H1 (cell line): ENCODE measurements around the gene DES. TPM values are rescaled to one million over a fixed set of nuclear protein-coding genes. Genes with fewer than 3 reads are reported as not detected.

Experiments
- CTCF ChIA-PET: fragments of 300-600 bp; sonication (Branson Sonifier 250); formaldehyde crosslinking; loops from one replicate; lab custom pipeline; 2021; ENCODE audit not compliant: partially characterized antibody; lab: Charles Lee
- POLR2A ChIA-PET: fragments of 300-600 bp; sonication (Branson Sonifier 250); formaldehyde crosslinking; loops from one replicate; lab custom pipeline; 2021; ENCODE audit warnings: inconsistent platforms; ENCODE audit not compliant: partially characterized antibody; lab: Charles Lee
- DNase-seq, 2 experiments: peaks; one replicate each; pipeline versions ENCODE4 v3.0.0 to v3.0.0-alpha.2; 2010 to 2022; ENCODE audit warnings: low spot score in 2 of 2, low read depth in 1 of 2, mixed read lengths in 1 of 2
- FAIRE-seq: peaks from 2 replicates; lab custom pipeline; 2011; peaks lifted over from hg19 to GRCh38; lab: Jason Lieb, UNC
- H2AFZ ChIP-seq: 2 replicates; pipeline ENCODE4 v1.8.1; 2012; ENCODE audit warnings: low read length, inconsistent platforms
- H2AK5ac ChIP-seq: 2 replicates; pipeline ENCODE4 v1.6.1; 2013; ENCODE audit warnings: low read depth, low read length
- H2BK120ac ChIP-seq: replicated peaks from 2 replicates; pipeline ENCODE3; 2013; ENCODE audit warnings: low read depth, low read length, inconsistent platforms
- H2BK12ac ChIP-seq: 2 replicates; pipeline ENCODE4 v1.6.1; 2013; ENCODE audit warnings: low read depth, low read length
- H2BK15ac ChIP-seq: 2 replicates; pipeline ENCODE4 v1.6.1; 2013; ENCODE audit warnings: low read length
- H2BK20ac ChIP-seq: 2 replicates; pipeline ENCODE4 v1.6.1; 2013; ENCODE audit warnings: low read length
- H2BK5ac ChIP-seq: 2 replicates; pipeline ENCODE4 v1.6.1; 2013; ENCODE audit warnings: low read depth, low read length
- H3K14ac ChIP-seq: 2 replicates; pipeline ENCODE4 v1.6.1; 2013; ENCODE audit warnings: inconsistent platforms; ENCODE audit not compliant: insufficient read length
- H3K18ac ChIP-seq: 2 replicates; pipeline ENCODE4 v1.6.1; 2013; ENCODE audit warnings: low read length; ENCODE audit errors: extremely low read depth
- H3K23ac ChIP-seq: 2 replicates; pipeline ENCODE4 v1.6.1; 2013; ENCODE audit warnings: inconsistent platforms; ENCODE audit not compliant: insufficient read length
- H3K23me2 ChIP-seq: 2 replicates; pipeline ENCODE4 v1.6.1; 2013; ENCODE audit warnings: low read depth, low read length
- H3K27ac ChIP-seq: 2 replicates; pipeline ENCODE4 v1.6.1; 2011; ENCODE audit warnings: low read depth, low read length, inconsistent platforms
- H3K27me3 ChIP-seq, 4 experiments: replicated peaks in 1 of 4; 1 replicate in 1 of 4; 2 replicates in 3 of 4; pipeline versions ENCODE4 v1.6.1 to v1.8.1; 2011 to 2013; ENCODE audit warnings: low read length in 3 of 4, mild to moderate bottlenecking in 3 of 4, inconsistent platforms in 2 of 4, mixed read lengths in 2 of 4, moderate library complexity in 1 of 4; ENCODE audit not compliant: control insufficient read depth in 3 of 4, insufficient read depth in 3 of 4; ENCODE audit errors: extremely low read depth in 1 of 4
- H3K36me3 ChIP-seq, 4 experiments: 2 replicates each; pipeline versions ENCODE4 v1.6.1 to v1.8.1; 2011 to 2013; ENCODE audit warnings: mild to moderate bottlenecking in 4 of 4, low read length in 3 of 4, moderate library complexity in 2 of 4, control low read depth in 1 of 4, inconsistent platforms in 1 of 4; ENCODE audit not compliant: insufficient read depth in 4 of 4, control insufficient read depth in 2 of 4
- H3K4ac ChIP-seq: replicated peaks from 2 replicates; pipeline ENCODE3; 2013; ENCODE audit warnings: low read length, low read depth, mixed read lengths, inconsistent platforms; ENCODE audit not compliant: insufficient read length
- H3K4me1 ChIP-seq, 4 experiments: replicated peaks in 1 of 4; 1 replicate in 1 of 4; 2 replicates in 3 of 4; pipeline versions ENCODE4 v1.6.1 to v1.8.1; 2011 to 2013; ENCODE audit warnings: low read length in 3 of 4, inconsistent platforms in 2 of 4, mixed read lengths in 1 of 4; ENCODE audit not compliant: insufficient read depth in 4 of 4, control insufficient read depth in 3 of 4
- H3K4me2 ChIP-seq, 2 experiments: 2 replicates each; pipeline versions ENCODE4 v1.6.1 to v1.8.1; 2011 to 2013; ENCODE audit warnings: low read depth in 2 of 2, low read length in 2 of 2, control low read depth in 1 of 2, inconsistent platforms in 1 of 2, mild to moderate bottlenecking in 1 of 2; ENCODE audit not compliant: insufficient read depth in 1 of 2
- H3K4me3 ChIP-seq, 4 experiments: fragments of 200-600, 300-600 bp in 1 of 4; sonication (generic), shearing (Covaris generic), sonication (Bioruptor Twin) in 1 of 4; 2 replicates each; pipeline versions ENCODE4 v1.5.1 to v1.8.1; 2011 to 2016; ENCODE audit warnings: low read length in 4 of 4, low read depth in 3 of 4, control low read depth in 2 of 4, inconsistent platforms in 2 of 4, mild to moderate bottlenecking in 2 of 4, mixed read lengths in 1 of 4, moderate library complexity in 1 of 4; ENCODE audit not compliant: insufficient read depth in 2 of 4; ENCODE audit errors: extremely low read depth in 1 of 4
- H3K56ac ChIP-seq: replicated peaks from 2 replicates; pipeline ENCODE3; 2013; ENCODE audit warnings: low read depth, mild to moderate bottlenecking, mixed read lengths, low read length, inconsistent platforms; ENCODE audit not compliant: insufficient read length
- H3K79me1 ChIP-seq: 2 replicates; pipeline ENCODE4 v1.6.1; 2013; ENCODE audit warnings: low read depth, low read length, control low read depth
- H3K79me2 ChIP-seq, 2 experiments: 2 replicates each; pipeline versions ENCODE4 v1.6.1 to v1.8.1; 2012 to 2013; ENCODE audit warnings: low read length in 2 of 2, mild to moderate bottlenecking in 2 of 2, inconsistent platforms in 1 of 2; ENCODE audit not compliant: insufficient read depth in 2 of 2, control insufficient read depth in 1 of 2
- H3K9ac ChIP-seq, 4 experiments: replicated peaks in 1 of 4; 1 replicate in 1 of 4; 2 replicates in 3 of 4; pipeline versions ENCODE4 v1.6.1 to v1.8.1; 2011 to 2013; ENCODE audit warnings: low read depth in 3 of 4, low read length in 3 of 4, control low read depth in 2 of 4, mild to moderate bottlenecking in 2 of 4, moderate library complexity in 2 of 4, inconsistent platforms in 1 of 4; ENCODE audit errors: extremely low read depth in 1 of 4
- H3K9me3 ChIP-seq, 2 experiments: 2 replicates each; pipeline versions ENCODE4 v1.6.1 to v1.8.1; 2012 to 2013; ENCODE audit warnings: mild to moderate bottlenecking in 2 of 2, moderate library complexity in 2 of 2, control low read depth in 1 of 2, inconsistent platforms in 1 of 2, low read depth in 1 of 2, low read length in 1 of 2, mixed read lengths in 1 of 2; ENCODE audit not compliant: insufficient read depth in 2 of 2
- H4K20me1 ChIP-seq, 2 experiments: replicated peaks in 1 of 2; 2 replicates each; pipeline versions ENCODE3 to v1.8.1; 2011 to 2013; ENCODE audit warnings: inconsistent platforms in 2 of 2, low read length in 2 of 2, mild to moderate bottlenecking in 1 of 2; ENCODE audit not compliant: insufficient read depth in 2 of 2, control insufficient read depth in 1 of 2
- H4K5ac ChIP-seq: 2 replicates; pipeline ENCODE4 v1.6.1; 2013; ENCODE audit warnings: low read length, low read depth, mixed read lengths, inconsistent platforms; ENCODE audit not compliant: insufficient read length
- H4K8ac ChIP-seq: 2 replicates; pipeline ENCODE4 v1.8.0; 2013; ENCODE audit warnings: mild to moderate bottlenecking, moderate library complexity, low read length, inconsistent platforms; ENCODE audit not compliant: insufficient read depth; ENCODE audit errors: extremely low read depth
- H4K91ac ChIP-seq: replicated peaks from 2 replicates; pipeline ENCODE3; 2013; ENCODE audit warnings: low read length, mixed read lengths, inconsistent platforms; ENCODE audit not compliant: insufficient read length
- BACH1 ChIP-seq: IDR thresholded peaks from 2 replicates; pipeline ENCODE4 v1.6.1; 2012; ENCODE audit warnings: low read length, improper control_type of control experiment
- CBX8 ChIP-seq: fragments of 300-800, 300-1000 bp; sonication (generic); IDR thresholded peaks from 2 replicates; pipeline ENCODE4 v1.7.1; 2016; ENCODE audit warnings: low read depth, low read length, borderline replicate concordance
- CEBPB ChIP-seq: IDR thresholded peaks from 2 replicates; pipeline ENCODE4 v1.6.1; 2012; ENCODE audit warnings: low read depth, low read length
- CHD2 ChIP-seq: IDR thresholded peaks from 2 replicates; pipeline ENCODE4 v1.6.1; 2012; ENCODE audit warnings: low read length, improper control_type of control experiment
- CTBP2 ChIP-seq: IDR thresholded peaks from 2 replicates; pipeline ENCODE4 v1.7.0; 2011; ENCODE audit warnings: borderline replicate concordance, mild to moderate bottlenecking, moderate library complexity, mixed read lengths, low read length; ENCODE audit not compliant: insufficient read depth, insufficient read length
- E2F6 ChIP-seq: IDR thresholded peaks from 2 replicates; pipeline ENCODE4 v1.6.1; 2012; ENCODE audit warnings: inconsistent platforms
- FOSL1 ChIP-seq: IDR thresholded peaks from 2 replicates; pipeline ENCODE4 v1.6.1; 2011; ENCODE audit warnings: mild to moderate bottlenecking, low read depth, low read length, moderate library complexity; ENCODE audit not compliant: insufficient read depth
- JUN ChIP-seq: IDR thresholded peaks from 2 replicates; pipeline ENCODE4 v1.6.1; 2011; ENCODE audit warnings: low read depth, mild to moderate bottlenecking, improper control_type of control experiment, low read length
- RAD21 ChIP-seq, 2 experiments: IDR thresholded peaks in 1 of 2; conservative IDR thresholded peaks in 1 of 2; 2 replicates each; pipeline ENCODE4 v1.6.1; 2011; ENCODE audit warnings: low read depth in 2 of 2, low read length in 2 of 2, improper control_type of control experiment in 1 of 2, inconsistent platforms in 1 of 2, mild to moderate bottlenecking in 1 of 2, moderate library complexity in 1 of 2
- RBBP5 ChIP-seq: IDR thresholded peaks from 2 replicates; pipeline ENCODE4 v1.7.1; 2012; ENCODE audit warnings: low read depth, mild to moderate bottlenecking, inconsistent platforms, low read length, moderate library complexity, borderline replicate concordance
- SRF ChIP-seq: IDR thresholded peaks from 2 replicates; pipeline ENCODE4 v1.6.1; 2011; ENCODE audit warnings: mild to moderate bottlenecking, low read depth, low read length, moderate library complexity
- WGBS, 2 experiments: shearing (Covaris generic) in 1 of 2; methylation state at CpG; one replicate each; pipeline versions ENCODE4 v1.1.6 to v1.1.7; 2013 to 2015; ENCODE audit warnings: low lambda C conversion rate in 2 of 2, mixed read lengths in 2 of 2, inconsistent platforms in 1 of 2, low coverage in 1 of 2, missing lambda C conversion rate in 1 of 2; ENCODE audit not compliant: insufficient replicate concordance in 2 of 2, insufficient coverage in 1 of 2, insufficient read length in 1 of 2; ENCODE audit errors: extremely low coverage in 1 of 2, missing lambda C conversion rate in 1 of 2; 5-methylcytosine and 5-hydroxymethylcytosine counted together
- polyA plus RNA-seq, 7 experiments: library from polyadenylated mRNA; depleted of rRNA in 3 of 7; stranded (reverse) in 5 of 7; unstranded in 2 of 7; fragments of >200 nt in 5 of 7; fragments of 200-250 nt in 2 of 7; gene quantifications; 1 replicate in 5 of 7; 2 replicates in 1 of 7; 4 replicates in 1 of 7; pipeline versions ENCODE4 v1.2.1 to v1.2.3, GENCODE V29; 2011 to 2013; ENCODE audit warnings: missing spikeins in 2 of 7, mixed read lengths in 2 of 7
- total RNA-seq: library from RNA; stranded (reverse); fragmentation: NEBNext Ultra II Directional; extraction: Animal tissue kit (Norgen Biotek cat#: 25700); gene quantifications from 2 replicates; pipeline ENCODE4 v1.2.1, GENCODE V29; 2021

DES gene
- total and polyA plus RNA-seq, 2 of the 8 experiments (the other 6 are each of a cell fraction or from before 2014, with no cell fraction given) = 1.8 to 4.3 TPM

DNA sequence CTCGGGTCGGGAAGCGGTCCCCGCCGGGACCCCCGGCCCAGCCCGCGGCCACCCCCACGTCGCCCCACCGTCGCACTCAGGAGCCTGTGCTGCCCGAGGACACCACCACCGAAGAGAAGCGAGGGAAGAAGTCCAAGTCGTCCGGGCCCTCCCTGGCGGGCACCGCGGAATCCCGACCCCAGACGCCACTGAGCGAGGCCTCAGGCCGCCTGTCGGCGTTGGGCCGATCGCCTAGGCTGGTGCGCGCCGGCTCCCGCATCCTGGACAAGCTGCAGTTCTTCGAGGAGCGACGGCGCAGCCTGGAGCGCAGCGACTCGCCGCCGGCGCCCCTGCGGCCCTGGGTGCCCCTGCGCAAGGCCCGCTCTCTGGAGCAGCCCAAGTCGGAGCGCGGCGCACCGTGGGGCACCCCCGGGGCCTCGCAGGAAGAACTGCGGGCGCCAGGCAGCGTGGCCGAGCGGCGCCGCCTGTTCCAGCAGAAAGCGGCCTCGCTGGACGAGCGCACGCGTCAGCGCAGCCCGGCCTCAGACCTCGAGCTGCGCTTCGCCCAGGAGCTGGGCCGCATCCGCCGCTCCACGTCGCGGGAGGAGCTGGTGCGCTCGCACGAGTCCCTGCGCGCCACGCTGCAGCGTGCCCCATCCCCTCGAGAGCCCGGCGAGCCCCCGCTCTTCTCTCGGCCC, 30.1 kb downstream of the DES start:
- DNase-seq (peak in 1 of 2 experiments; percentile 75), FAIRE-seq (no peak)
- H3K14ac ChIP-seq = no peak overlapping the region
- H2BK5ac ChIP-seq = no peak overlapping the region
- H3K18ac ChIP-seq = peak overlapping the region; percentile 32; the same call in 1 of the 2 replicates
- peak overlapping the region; percentile 51 to 66 for H3K4me2 ChIP-seq
- no peak overlapping the region for H3K56ac ChIP-seq
- peak overlapping the region; percentile 39; the same call in 1 of the 2 replicates for H2BK12ac ChIP-seq
- no peak overlapping the region for H2BK20ac ChIP-seq
- peak overlapping the region; percentile 72 for H4K8ac ChIP-seq
- no peak overlapping the region for H2AFZ ChIP-seq
- peaks cover 0 to 22% (median 11%) of the 10 kb centered on the region in 4 experiments; a peak in 6 of 7 replicates for H3K4me1 ChIP-seq
- H4K5ac ChIP-seq = no peak overlapping the region
- H3K4me3 ChIP-seq = peak overlapping the region in 2 of 4 experiments; percentile 12 to 57; a peak in 4 of 8 replicates
- CTCF ChIA-PET = interaction anchor here (0.7 to 113.1 kb wide), 6 partner anchors 10 to 194 kb away, joined by 3 to 7248 read pairs (median 38); partner anchors contain the start of genes ASIC4, CHPF, DES and GMPPA
- no peak overlapping the region for H2AK5ac ChIP-seq
- no peaks in the 10 kb centered on the region for H3K36me3 ChIP-seq
- no peak overlapping the region for H3K23ac ChIP-seq
- H4K91ac ChIP-seq = no peak overlapping the region
- H3K4ac ChIP-seq = peak overlapping the region; percentile 16
- no peak overlapping the region for H2BK15ac ChIP-seq
- H4K20me1 ChIP-seq = peaks cover 2 to 11% of the 10 kb centered on the region in 2 experiments
- H3K27ac ChIP-seq = no peak overlapping the region
- H2BK120ac ChIP-seq = no peak overlapping the region
- peak overlapping the region in 3 of 4 experiments; percentile 11 to 35 (median 25); a peak in 4 of 7 replicates for H3K9ac ChIP-seq
- H3K27me3 ChIP-seq = peaks cover 6 to 23% (median 20%) of the 10 kb centered on the region in 4 experiments
- H3K9me3 ChIP-seq = no peaks in the 10 kb centered on the region
- POLR2A ChIA-PET = interaction anchor here (1.0 to 2.6 kb wide), 11 partner anchors 8 to 63 kb away, joined by 3 to 11 read pairs (median 6); partner anchors contain the start of genes DNPEP and SPEG
- H3K79me1 ChIP-seq = no peaks in the 10 kb centered on the region
- 9% methylated on average over 42 of the region's 88 CpGs; no CpG with 5 or more reads in 1 of the 2 experiments for WGBS, 2 experiments
- H3K23me2 ChIP-seq = peaks cover 7% of the 10 kb centered on the region; the same call in 1 of the 2 replicates
- H3K79me2 ChIP-seq = no peaks in the 10 kb centered on the region
- TF ChIP-seq CEBPB = no peak
- TF ChIP-seq JUN = no peak
- TF ChIP-seq RBBP5 = no peak
- no peak for TF ChIP-seq CBX8
- no peak for TF ChIP-seq RAD21 (IDR thresholded peaks at IDR 0.05 in 1 of 2, conservative IDR thresholded peaks at IDR 0.05 in 1 of 2; ENCODE audit: low read depth in 2 of 2, low read length in 2 of 2)
- no peak for TF ChIP-seq FOSL1
- no peak for TF ChIP-seq BACH1
- no peak for TF ChIP-seq CHD2
- no peak for TF ChIP-seq CTBP2
- peak; percentile 83 for TF ChIP-seq E2F6
- TF ChIP-seq SRF = no peak
